ENCODE measurements around the gene FUT3.
"Not testable (repeated sequence)": the region's sequence is repeated elsewhere in the genome, so short reads cannot be mapped to it uniquely, and the experiment has no call there.

FUT3 gene

DNA sequence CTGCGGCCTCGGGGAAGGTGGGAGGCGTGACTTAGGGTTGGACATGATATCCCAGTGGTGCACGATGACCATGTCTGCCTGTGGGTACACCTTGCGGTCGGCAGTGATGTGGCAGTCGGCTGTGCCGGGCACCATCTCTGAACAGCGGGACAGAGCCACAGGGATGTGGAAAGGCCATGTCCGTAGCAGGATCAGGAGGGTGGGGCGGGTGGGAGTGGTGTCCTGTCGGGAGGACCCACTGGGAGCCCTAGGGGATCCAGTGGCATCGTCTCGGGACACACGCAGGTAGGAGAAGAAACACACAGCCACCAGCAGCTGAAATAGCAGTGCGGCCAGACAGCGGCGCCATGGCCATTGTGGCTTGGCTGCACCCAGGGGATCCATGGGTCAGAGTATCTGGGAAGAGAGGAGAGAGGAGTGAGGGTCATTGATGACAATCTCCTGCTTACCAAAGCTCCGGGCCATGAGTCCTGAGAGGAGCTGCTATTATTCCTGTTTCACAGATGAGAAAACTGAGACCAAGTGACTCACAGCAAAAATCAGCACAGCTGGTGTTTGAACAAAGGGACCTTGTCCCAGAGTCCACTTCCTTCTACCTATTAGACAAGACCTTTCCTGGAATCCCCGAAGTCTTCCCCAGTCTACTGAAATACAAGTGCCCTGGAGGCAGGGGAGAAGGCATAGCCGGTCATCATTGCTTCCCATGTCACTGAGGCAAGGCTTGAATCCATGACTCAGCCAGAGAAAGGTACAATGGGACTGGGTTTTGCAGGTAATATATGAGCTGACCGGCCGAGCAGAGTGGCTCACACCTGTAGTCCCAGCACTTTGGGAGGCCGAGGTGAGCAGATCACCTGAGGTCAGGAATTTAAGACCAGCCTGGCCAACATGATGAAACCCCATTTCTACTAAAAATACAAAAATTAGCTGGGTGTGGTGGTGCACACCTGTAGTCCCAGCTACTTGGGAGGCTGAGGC is 6.5 kb downstream of the FUT3 start:
- no peak for DNase-seq

GRCh38 chr19:5843295-5843927 is 7.8 kb downstream of the FUT3 start:
- DNase-seq: no peak

- not testable (repeated sequence) for DNase-seq
Observed at GRCh38 chr19:5841735-5842111, 9.5 kb downstream of the FUT3 start.

GRCh38 chr19:5839065-5840017 is 11.9 kb downstream of the FUT3 start, which contains the start of gene FUT6:
Gene FUT6 (minus strand): TSS chr19:5839702. CDS start chr19:5832567, 7,135 bp downstream.
- DNase-seq: no peak

- no peak for DNase-seq
Observed at GRCh38 chr19:5838353-5839064, 12.7 kb downstream of the FUT3 start.

DNA sequence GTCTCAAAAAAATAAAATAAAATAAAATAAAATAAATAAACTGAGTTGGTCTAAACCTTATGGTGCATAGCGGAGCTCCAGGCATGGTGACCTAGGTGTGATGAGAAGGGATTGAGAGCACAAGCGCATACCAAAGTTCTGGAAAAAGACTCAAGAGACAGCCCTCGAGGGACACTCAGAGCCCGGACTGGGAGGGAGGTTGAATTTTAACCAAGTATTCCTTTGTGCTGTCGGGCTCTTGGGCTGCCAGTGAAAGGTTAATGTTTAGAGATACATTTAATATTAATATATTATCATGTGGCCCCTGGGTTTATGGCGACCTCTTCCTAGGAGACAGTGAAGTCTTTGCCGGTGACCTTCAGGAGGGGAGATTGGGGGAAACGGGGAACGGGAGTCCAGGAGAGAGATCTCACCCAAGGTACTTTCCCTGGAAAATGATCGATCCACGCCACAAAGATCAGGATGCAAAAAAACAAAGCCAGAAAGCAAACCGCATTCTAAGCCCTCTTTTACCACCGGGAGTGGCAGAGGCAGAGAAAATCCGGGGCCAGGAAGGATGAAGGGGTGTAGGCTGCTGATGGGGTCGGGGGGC is 13.4 kb downstream of the FUT3 start:
- DNase-seq: no peak

- no peak for DNase-seq
Observed at GRCh38 chr19:5832527-5833216, 18.6 kb downstream of the FUT3 start.

- DNase-seq: no peak
Observed at GRCh38 chr19:5832061-5832460, 19.2 kb downstream of the FUT3 start.

- DNase-seq: no peak
Observed at GRCh38 chr19:5831159-5831558, 20.1 kb downstream of the FUT3 start.

- DNase-seq: no peak
Observed at GRCh38 chr19:5829567-5830310, 21.5 kb downstream of the FUT3 start.

GRCh38 chr19:5828661-5829566 is 22.3 kb downstream of the FUT3 start:
- no peak for DNase-seq

GRCh38 chr19:5827891-5828660 is 23.2 kb downstream of the FUT3 start:
- DNase-seq: peak; percentile 92

DNA sequence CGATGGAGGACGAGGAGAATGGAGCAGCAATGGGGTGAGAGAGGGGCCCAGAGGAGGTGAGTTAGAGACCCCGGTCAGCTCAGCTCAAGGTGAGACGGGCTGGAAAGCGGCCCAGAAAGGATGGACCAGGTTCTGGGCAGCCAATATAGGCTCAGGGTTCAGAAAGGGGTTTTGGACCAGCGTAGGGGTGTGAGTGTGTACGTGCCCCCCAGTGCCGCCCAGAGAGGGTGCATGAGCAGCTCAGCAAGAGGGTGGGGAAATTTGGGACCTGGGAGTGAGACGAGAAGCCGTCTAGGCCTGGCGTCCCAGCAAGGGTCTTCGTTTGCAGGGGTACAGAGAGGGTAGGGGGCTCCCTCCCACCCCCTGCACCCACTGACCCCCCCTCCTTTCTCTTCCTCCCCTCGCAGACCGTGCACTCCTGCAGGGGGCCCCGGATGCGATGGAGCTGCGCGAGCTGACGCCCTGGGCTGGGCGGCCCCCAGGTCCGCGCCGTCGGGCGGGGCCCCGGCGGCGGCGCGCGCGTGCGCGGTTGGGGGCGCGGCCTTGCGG is 23.8 kb downstream of the FUT3 start:
- no peak for DNase-seq

DNA sequence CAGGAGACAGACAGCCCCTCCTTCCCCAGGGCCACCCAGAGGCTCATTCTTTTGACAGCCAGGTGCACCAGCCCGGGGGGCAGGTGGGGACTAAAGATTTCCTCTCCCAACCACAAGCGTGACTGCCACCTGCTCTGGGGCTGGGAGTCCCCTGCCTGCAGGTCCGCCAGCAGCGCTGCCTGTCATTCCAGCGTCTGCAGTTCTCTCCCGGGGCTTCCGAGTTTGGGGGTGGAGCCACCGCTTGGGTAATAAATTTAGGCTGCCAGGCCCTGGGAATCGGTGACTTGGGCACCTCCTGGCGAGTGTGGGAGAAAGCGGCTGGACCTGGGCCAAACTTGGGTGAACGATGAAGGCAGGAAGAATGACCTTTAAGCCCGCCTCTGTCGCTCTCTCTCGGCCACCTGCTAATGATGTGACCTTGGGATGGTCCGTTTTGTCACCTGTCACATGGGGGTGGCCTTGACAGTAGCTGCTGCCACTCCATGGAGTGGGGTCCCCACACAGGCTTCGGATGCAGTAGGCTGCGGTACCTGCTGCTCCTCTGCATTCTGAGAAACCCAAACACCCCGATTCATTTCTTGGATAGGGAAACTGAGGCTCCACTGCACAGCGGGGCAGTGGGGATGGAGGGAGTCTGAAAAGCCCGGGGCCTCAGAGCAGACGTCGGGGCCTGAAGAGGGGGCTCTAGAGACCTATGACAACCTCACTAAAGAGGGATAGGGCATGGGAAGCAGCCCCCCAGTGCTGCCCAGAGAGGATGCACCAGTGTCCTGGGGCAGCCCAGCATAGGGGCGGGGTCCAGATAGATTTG is 24.5 kb downstream of the FUT3 start:
- DNase-seq: peak; percentile 6

DNA sequence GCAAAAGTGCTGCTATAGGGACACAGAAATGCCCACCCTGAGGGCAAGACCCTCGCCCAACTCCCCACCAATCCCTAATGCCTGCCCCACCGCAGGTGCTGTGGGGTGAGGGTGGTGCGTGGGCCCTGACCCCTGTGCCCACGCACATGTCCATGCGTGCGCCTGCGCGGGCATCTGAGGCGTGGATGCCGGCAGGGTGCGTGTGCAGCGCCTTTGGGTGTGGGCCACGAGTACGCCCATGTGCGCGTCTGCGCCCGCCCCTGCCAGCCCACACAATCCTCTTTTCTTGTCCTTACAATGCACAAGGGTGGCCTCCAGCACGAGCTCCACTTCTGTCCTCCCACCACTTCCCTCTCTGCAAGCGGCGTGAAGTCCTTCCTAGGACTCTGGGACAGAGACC is 26.1 kb downstream of the FUT3 start:
- no peak for DNase-seq

- no peak for DNase-seq
Observed at GRCh38 chr19:5824751-5825150, 26.5 kb downstream of the FUT3 start.

DNA sequence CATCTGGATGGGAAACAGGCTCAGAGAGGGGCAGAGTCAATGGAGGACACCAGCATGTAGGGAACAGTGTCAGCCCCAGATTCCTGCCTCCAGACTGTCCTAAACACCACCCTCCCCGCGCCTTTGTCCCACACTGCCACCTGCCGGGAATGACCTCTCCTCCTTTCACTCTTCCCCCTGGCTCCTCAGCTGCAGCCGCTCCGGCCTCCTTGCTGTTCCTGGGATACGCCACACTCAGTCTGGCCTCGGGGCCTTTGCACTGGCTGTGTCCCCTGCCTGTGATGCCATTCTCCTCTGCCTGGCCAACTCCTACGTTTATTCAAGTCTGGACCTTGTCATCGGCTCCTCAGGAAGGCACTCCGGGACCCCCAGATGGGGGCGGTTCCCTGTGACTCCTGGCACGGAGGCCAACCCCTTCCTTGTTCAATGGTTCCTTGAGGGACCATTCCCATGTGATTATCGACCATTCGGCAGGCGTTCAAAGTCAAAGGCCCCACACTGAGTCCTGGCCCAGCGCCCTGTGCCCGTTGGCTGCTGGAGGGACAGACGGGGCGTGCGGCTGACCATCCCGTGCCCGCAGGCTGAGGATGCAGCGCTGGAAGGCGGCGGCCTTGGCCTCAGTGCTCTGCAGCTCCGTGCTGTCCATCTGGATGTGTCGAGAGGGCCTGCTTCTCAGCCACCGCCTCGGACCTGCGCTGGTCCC is 27.5 kb downstream of the FUT3 start:
- DNase-seq: no peak
